GM23248 (cell line): Measurements from ENCODE around the gene ITIH2.

ENCODE experiments used
- EZH2 ChIP-seq: fragments of 200-600 bp; sonication (generic); IDR thresholded peaks from 2 replicates; pipeline ENCODE4 v1.6.1; 2018; ENCODE audit warnings: antibody characterized with exemption, mild to moderate bottlenecking; ENCODE audit not compliant: insufficient read depth, poor library complexity, severe bottlenecking
- EZH2phosphoT487 ChIP-seq: fragments of 200-600 bp; sonication (generic); IDR thresholded peaks from 2 replicates; pipeline ENCODE4 v1.6.1; 2018; ENCODE audit warnings: antibody characterized with exemption, moderate library complexity, mild to moderate bottlenecking, low read depth; ENCODE audit not compliant: insufficient read depth

DNA sequence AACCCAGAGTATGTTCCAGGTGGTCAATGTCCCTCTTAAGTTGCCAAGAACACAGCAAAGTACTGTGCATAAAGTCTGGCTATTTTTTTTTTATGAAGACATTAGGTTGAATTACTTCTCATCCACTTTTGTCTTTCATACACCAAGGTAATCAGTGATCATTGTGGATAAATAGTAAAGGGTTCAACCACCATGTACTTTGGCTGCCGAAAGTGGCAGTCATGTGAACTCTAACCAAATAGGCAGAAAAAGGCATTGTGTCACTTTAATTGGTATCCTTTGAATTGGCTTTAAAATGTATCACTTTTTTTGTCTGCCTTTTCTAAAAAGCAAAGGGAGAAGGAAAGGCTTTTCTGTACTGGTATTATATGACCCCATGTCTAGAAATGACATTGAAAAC, 7.3 kb downstream of the ITIH2 start:
- TF ChIP-seq EZH2 (no peak), EZH2phosphoT487 (no peak)
